ENCODE data around the gene ANKIB1. TPM values are rescaled to one million over a fixed set of nuclear protein-coding genes. Genes with fewer than 3 reads are reported as not detected.

Gene ANKIB1
- total and polyA plus RNA-seq, 5 donors, result 8.1 to 55.3 (median 50.0) TPM

GRCh38 chr7:92359801-92360200 lies 114.0 kb downstream of the ANKIB1 start:
- DNase-seq (no peak), ATAC-seq (no peak)
- H3K27ac ChIP-seq (ENCODE audit: low read length), result no peak overlapping the region
- H3K4me3 ChIP-seq (ENCODE audit: low read length), result no peak overlapping the region
- WGBS, result 94% methylated on average over 3 of the region's 3 CpGs
- intact Hi-C loops (cut with DNase I), result no loop called here
- no peaks in the 10 kb centered on the region for H3K27me3 ChIP-seq (ENCODE audit: control insufficient read depth, insufficient read depth)
- H3K4me1 ChIP-seq (ENCODE audit: control insufficient read depth, insufficient read depth, low read length), result no peaks in the 10 kb centered on the region
- no peaks in the 10 kb centered on the region for H3K9me3 ChIP-seq (ENCODE audit: control insufficient read depth, low read length)

- no peak for ATAC-seq
Observed at GRCh38 chr7:92360387-92360786, 114.6 kb downstream of the ANKIB1 start.

GRCh38 chr7:92362131-92362530 lies 116.4 kb downstream of the ANKIB1 start:
- Histone ChIP-seq H3K27me3 (ENCODE audit: control insufficient read depth, insufficient read depth) (no peaks in the 10 kb centered on the region), H3K27ac (ENCODE audit: low read length) (no peak overlapping the region), H3K9me3 (ENCODE audit: control insufficient read depth, low read length) (no peaks in the 10 kb centered on the region), H3K4me3 (ENCODE audit: low read length) (no peak overlapping the region), H3K4me1 (ENCODE audit: control insufficient read depth, insufficient read depth, low read length) (no peaks in the 10 kb centered on the region)
- DNase-seq (no peak), ATAC-seq (peak in 1 of 2 donors; percentile 58)
- WGBS, result 57% methylated on average over 2 of the region's 2 CpGs
- intact Hi-C loops (cut with DNase I), result no loop called here

More at GRCh38 chr7:92360387-92360786, 114.6 kb downstream of the ANKIB1 start:
- no peaks in the 10 kb centered on the region for H3K27me3 ChIP-seq (ENCODE audit: control insufficient read depth, insufficient read depth)
- WGBS, result 88% methylated on average over 1 of the region's 1 CpG
- intact Hi-C loops (cut with DNase I), result no loop called here
- H3K9me3 ChIP-seq (ENCODE audit: control insufficient read depth, low read length), result no peaks in the 10 kb centered on the region
- DNase-seq, result no peak
- H3K4me1 ChIP-seq (ENCODE audit: control insufficient read depth, insufficient read depth, low read length), result no peaks in the 10 kb centered on the region
- H3K27ac ChIP-seq (ENCODE audit: low read length), result no peak overlapping the region
- H3K4me3 ChIP-seq (ENCODE audit: low read length), result no peak overlapping the region

GRCh38 chr7:92366730-92367129 lies 121.0 kb downstream of the ANKIB1 start:
- Histone ChIP-seq H3K27me3 (ENCODE audit: control insufficient read depth, insufficient read depth) (no peaks in the 10 kb centered on the region), H3K9me3 (ENCODE audit: control insufficient read depth, low read length) (no peaks in the 10 kb centered on the region), H3K4me1 (ENCODE audit: control insufficient read depth, insufficient read depth, low read length) (no peaks in the 10 kb centered on the region), H3K4me3 (ENCODE audit: low read length) (no peak overlapping the region), H3K27ac (ENCODE audit: low read length) (no peak overlapping the region)
- DNase-seq, result no peak
- 69% methylated on average over 2 of the region's 2 CpGs for WGBS
- peak in 1 of 2 donors; percentile 23 for ATAC-seq
- intact Hi-C loops (cut with DNase I), result no loop called here

- ATAC-seq (no peak), DNase-seq (no peak)
- intact Hi-C loops (cut with DNase I), result no loop called here
- H3K27me3 ChIP-seq (ENCODE audit: control insufficient read depth, insufficient read depth), result no peaks in the 10 kb centered on the region
- H3K4me1 ChIP-seq (ENCODE audit: control insufficient read depth, insufficient read depth, low read length), result no peaks in the 10 kb centered on the region
- 96% methylated on average over 1 of the region's 1 CpG for WGBS
- H3K4me3 ChIP-seq (ENCODE audit: low read length), result no peak overlapping the region
- no peak overlapping the region for H3K27ac ChIP-seq (ENCODE audit: low read length)
- no peaks in the 10 kb centered on the region for H3K9me3 ChIP-seq (ENCODE audit: control insufficient read depth, low read length)
Observed at GRCh38 chr7:92368741-92369140, 123.0 kb downstream of the ANKIB1 start.

- H3K27me3 ChIP-seq (ENCODE audit: control insufficient read depth, insufficient read depth), result no peaks in the 10 kb centered on the region
- no peaks in the 10 kb centered on the region for H3K9me3 ChIP-seq (ENCODE audit: control insufficient read depth, low read length)
- ATAC-seq, result no peak
- H3K4me1 ChIP-seq (ENCODE audit: control insufficient read depth, insufficient read depth, low read length), result no peaks in the 10 kb centered on the region
- no peak overlapping the region for H3K27ac ChIP-seq (ENCODE audit: low read length)
- DNase-seq, result no peak
- no peak overlapping the region for H3K4me3 ChIP-seq (ENCODE audit: low read length)
- intact Hi-C loops (cut with DNase I), result no loop called here
Observed at GRCh38 chr7:92375013-92375412, 129.2 kb downstream of the ANKIB1 start.

GRCh38 chr7:92391071-92391470 lies 145.3 kb downstream of the ANKIB1 start:
- Histone ChIP-seq H3K9me3 (ENCODE audit: control insufficient read depth, low read length) (no peaks in the 10 kb centered on the region), H3K27me3 (ENCODE audit: control insufficient read depth, insufficient read depth) (no peaks in the 10 kb centered on the region), H3K4me3 (ENCODE audit: low read length) (no peak overlapping the region), H3K27ac (ENCODE audit: low read length) (no peak overlapping the region), H3K4me1 (ENCODE audit: control insufficient read depth, insufficient read depth, low read length) (no peaks in the 10 kb centered on the region)
- intact Hi-C loops (cut with DNase I), result no loop called here
- WGBS, result 90% methylated on average over 5 of the region's 5 CpGs
- ATAC-seq, result no peak
- no peak for DNase-seq

GRCh38 chr7:92397542-92397941 lies 151.8 kb downstream of the ANKIB1 start:
- Histone ChIP-seq H3K27ac (ENCODE audit: low read length) (no peak overlapping the region), H3K27me3 (ENCODE audit: control insufficient read depth, insufficient read depth) (no peaks in the 10 kb centered on the region), H3K4me3 (ENCODE audit: low read length) (no peak overlapping the region), H3K9me3 (ENCODE audit: control insufficient read depth, low read length) (no peaks in the 10 kb centered on the region), H3K4me1 (ENCODE audit: control insufficient read depth, insufficient read depth, low read length) (no peaks in the 10 kb centered on the region)
- no peak for DNase-seq
- intact Hi-C loops (cut with DNase I), result no loop called here
- 94% methylated on average over 6 of the region's 6 CpGs for WGBS
- ATAC-seq, result no peak

GRCh38 chr7:92400013-92400412 lies 154.2 kb downstream of the ANKIB1 start:
- 94% methylated on average over 2 of the region's 2 CpGs for WGBS

GRCh38 chr7:92402920-92403759 lies 157.4 kb downstream of the ANKIB1 start:
- intact Hi-C loops (cut with DNase I), result no loop called here
- 61% methylated on average over 4 of the region's 4 CpGs for WGBS
- Histone ChIP-seq H3K4me3 (ENCODE audit: low read length) (no peak overlapping the region), H3K4me1 (ENCODE audit: control insufficient read depth, insufficient read depth, low read length) (no peaks in the 10 kb centered on the region), H3K27me3 (ENCODE audit: control insufficient read depth, insufficient read depth) (no peaks in the 10 kb centered on the region), H3K9me3 (ENCODE audit: control insufficient read depth, low read length) (no peaks in the 10 kb centered on the region), H3K27ac (ENCODE audit: low read length) (no peak overlapping the region)
- DNase-seq (no peak), ATAC-seq (no peak)

More at GRCh38 chr7:92400013-92400412, 154.2 kb downstream of the ANKIB1 start:
- Histone ChIP-seq H3K4me1 (ENCODE audit: control insufficient read depth, insufficient read depth, low read length) (no peaks in the 10 kb centered on the region), H3K27me3 (ENCODE audit: control insufficient read depth, insufficient read depth) (no peaks in the 10 kb centered on the region), H3K4me3 (ENCODE audit: low read length) (no peak overlapping the region), H3K9me3 (ENCODE audit: control insufficient read depth, low read length) (no peaks in the 10 kb centered on the region), H3K27ac (ENCODE audit: low read length) (no peak overlapping the region)
- ATAC-seq, result no peak
- no peak for DNase-seq
- intact Hi-C loops (cut with DNase I), result no loop called here

- intact Hi-C loops (cut with DNase I), result no loop called here
- 88% methylated on average over 6 of the region's 6 CpGs for WGBS
- Histone ChIP-seq H3K27me3 (ENCODE audit: control insufficient read depth, insufficient read depth) (no peaks in the 10 kb centered on the region), H3K4me1 (ENCODE audit: control insufficient read depth, insufficient read depth, low read length) (no peaks in the 10 kb centered on the region), H3K4me3 (ENCODE audit: low read length) (no peak overlapping the region), H3K9me3 (ENCODE audit: control insufficient read depth, low read length) (no peaks in the 10 kb centered on the region), H3K27ac (ENCODE audit: low read length) (no peak overlapping the region)
- no peak for DNase-seq
- no peak for ATAC-seq
Observed at GRCh38 chr7:92403760-92404074, 157.9 kb downstream of the ANKIB1 start.

GRCh38 chr7:92404170-92404614 lies 158.4 kb downstream of the ANKIB1 start:
- Histone ChIP-seq H3K4me1 (ENCODE audit: control insufficient read depth, insufficient read depth, low read length) (no peaks in the 10 kb centered on the region), H3K9me3 (ENCODE audit: control insufficient read depth, low read length) (no peaks in the 10 kb centered on the region), H3K27ac (ENCODE audit: low read length) (no peak overlapping the region), H3K4me3 (ENCODE audit: low read length) (no peak overlapping the region), H3K27me3 (ENCODE audit: control insufficient read depth, insufficient read depth) (no peaks in the 10 kb centered on the region)
- intact Hi-C loops (cut with DNase I), result no loop called here
- DNase-seq, result no peak
- ATAC-seq, result no peak
- WGBS, result 73% methylated on average over 6 of the region's 6 CpGs
